Prostate gland (tissue), 2 donors: Measurements from ENCODE around the gene COL6A1.

Source experiments
- CTCF ChIP-seq, 4 experiments: fragments of 200-600 bp in 2 of 4; fragments of 450-650 bp in 2 of 4; sonication (generic) in 2 of 4; IDR thresholded peaks; 1 replicate in 3 of 4; 2 replicates in 1 of 4; pipeline ENCODE4 v1.5.1; 2016 to 2019; ENCODE audit warnings: antibody characterized with exemption in 4 of 4, mild to moderate bottlenecking in 2 of 4, moderate library complexity in 2 of 4
- POLR2A ChIP-seq: fragments of 450-650 bp; IDR thresholded peaks from one replicate; pipeline ENCODE4 v1.6.1; 2016; ENCODE audit warnings: antibody characterized with exemption, mild to moderate bottlenecking
- POLR2AphosphoS5 ChIP-seq: sonication (generic); formaldehyde crosslinking; IDR thresholded peaks from one replicate; pipeline ENCODE4 v1.6.1; 2017; ENCODE audit warnings: antibody characterized with exemption

- TF ChIP-seq CTCF (IDR thresholded peaks at IDR 0.05) (no peak), POLR2A (no peak), POLR2AphosphoS5 (no peak)
Measured at GRCh38 chr21:45938811-45939520, 42.6 kb upstream of the COL6A1 start.
